Mammary epithelial cell (primary cell): ENCODE data around the gene BTBD9.

Experiments
- EZH2 ChIP-seq: IDR thresholded peaks from 2 replicates; pipeline ENCODE4 v1.6.1; 2012; ENCODE audit warnings: low read length, inconsistent platforms, borderline replicate concordance
- TF ChIP-seq, protein P1 (sequence below), 2 donors: IDR thresholded peaks in 1 of 2; conservative IDR thresholded peaks in 1 of 2; 2 replicates each; pipeline ENCODE4 v1.5.1; 2011 to 2012; ENCODE audit warnings: inconsistent platforms in 2 of 2, low read length in 2 of 2, mild to moderate bottlenecking in 2 of 2, control low read depth in 1 of 2, low read depth in 1 of 2; ENCODE audit not compliant: insufficient read depth in 1 of 2; ENCODE audit errors: extremely low read depth in 1 of 2

- TF ChIP-seq, protein P1, sequence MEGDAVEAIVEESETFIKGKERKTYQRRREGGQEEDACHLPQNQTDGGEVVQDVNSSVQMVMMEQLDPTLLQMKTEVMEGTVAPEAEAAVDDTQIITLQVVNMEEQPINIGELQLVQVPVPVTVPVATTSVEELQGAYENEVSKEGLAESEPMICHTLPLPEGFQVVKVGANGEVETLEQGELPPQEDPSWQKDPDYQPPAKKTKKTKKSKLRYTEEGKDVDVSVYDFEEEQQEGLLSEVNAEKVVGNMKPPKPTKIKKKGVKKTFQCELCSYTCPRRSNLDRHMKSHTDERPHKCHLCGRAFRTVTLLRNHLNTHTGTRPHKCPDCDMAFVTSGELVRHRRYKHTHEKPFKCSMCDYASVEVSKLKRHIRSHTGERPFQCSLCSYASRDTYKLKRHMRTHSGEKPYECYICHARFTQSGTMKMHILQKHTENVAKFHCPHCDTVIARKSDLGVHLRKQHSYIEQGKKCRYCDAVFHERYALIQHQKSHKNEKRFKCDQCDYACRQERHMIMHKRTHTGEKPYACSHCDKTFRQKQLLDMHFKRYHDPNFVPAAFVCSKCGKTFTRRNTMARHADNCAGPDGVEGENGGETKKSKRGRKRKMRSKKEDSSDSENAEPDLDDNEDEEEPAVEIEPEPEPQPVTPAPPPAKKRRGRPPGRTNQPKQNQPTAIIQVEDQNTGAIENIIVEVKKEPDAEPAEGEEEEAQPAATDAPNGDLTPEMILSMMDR (conservative IDR thresholded peaks at IDR 0.05 in 1 of 2, IDR thresholded peaks at IDR 0.05 in 1 of 2; ENCODE audit: extremely low read depth in 1 of 2, insufficient read depth in 1 of 2, low read depth in 1 of 2, low read length in 2 of 2), result no peak
- TF ChIP-seq EZH2, result no peak
Observed at GRCh38 chr6:38476888-38477287, 162.8 kb downstream of the BTBD9 start.
